Activated T-cell treated with anti-CD3 and anti-CD28 coated beads, Interleukin-2, amount 50 U/mL, for 4 hours (primary cell): ENCODE data around the gene MED16. TPM values are rescaled to one million over a fixed set of nuclear protein-coding genes. Genes with fewer than 3 reads are reported as not detected.

ENCODE experiments used
- ATAC-seq, 2 donors: fragments of 200-7000 bp; cut with Tn5 transposase; one replicate each; pipeline ENCODE4 v1.10.0; 2021
- DNase-seq: peaks from one replicate; pipeline ENCODE4 v3.0.0-alpha.2; 2020
- H3K27me3 Mint-ChIP-seq: one replicate; pipeline ENCODE4 v1.8.0; 2021; ENCODE audit warnings: low read depth, mixed read lengths
- H3K36me3 Mint-ChIP-seq: one replicate; pipeline ENCODE4 v1.8.0; 2022; ENCODE audit warnings: mixed read lengths; ENCODE audit not compliant: insufficient read depth
- H3K4me1 Mint-ChIP-seq: one replicate; pipeline ENCODE4 v1.8.0; 2021; ENCODE audit warnings: low read depth, mixed read lengths
- H3K4me3 Mint-ChIP-seq: one replicate; pipeline ENCODE4 v1.8.0; 2021; ENCODE audit warnings: mild to moderate bottlenecking, moderate library complexity, mixed read lengths
- H3K9me3 Mint-ChIP-seq: one replicate; pipeline ENCODE4 v1.8.0; 2021; ENCODE audit warnings: mixed read lengths
- total RNA-seq, 3 donors: library from RNA; stranded (reverse); gene quantifications; one replicate each; pipeline ENCODE4 v1.2.1, GENCODE V29; 2021

The MED16 gene
- total RNA-seq, 3 donors from 2014 or later, result 70.4 to 73.9 (median 73.6) TPM

GRCh38 chr19:920051-920864 is 27.3 kb upstream of the MED16 start:
- peak; percentile 61 for DNase-seq

GRCh38 chr19:919199-920050 is 26.4 kb upstream of the MED16 start:
- ATAC-seq, result peak; percentile 33 to 42
- peaks cover 25% of the 10 kb centered on the region for H3K4me1 Mint-ChIP-seq
- H3K9me3 Mint-ChIP-seq, result no peaks in the 10 kb centered on the region
- peaks cover 5% of the 10 kb centered on the region for H3K27me3 Mint-ChIP-seq
- peak overlapping the region; percentile 45 for H3K4me3 Mint-ChIP-seq
- H3K36me3 Mint-ChIP-seq, result no peaks in the 10 kb centered on the region
- DNase-seq, result peak; percentile 41

More at GRCh38 chr19:920051-920864, 27.3 kb upstream of the MED16 start:
- peaks cover 5% of the 10 kb centered on the region for H3K27me3 Mint-ChIP-seq
- H3K4me1 Mint-ChIP-seq, result peaks cover 24% of the 10 kb centered on the region
- no peaks in the 10 kb centered on the region for H3K36me3 Mint-ChIP-seq
- no peaks in the 10 kb centered on the region for H3K9me3 Mint-ChIP-seq
- peak overlapping the region; percentile 76 for H3K4me3 Mint-ChIP-seq
- ATAC-seq, result peak; percentile 38 to 45

GRCh38 chr19:918481-919198 is 25.7 kb upstream of the MED16 start:
- Mint-ChIP-seq H3K27me3 (peaks cover 5% of the 10 kb centered on the region), H3K36me3 (no peaks in the 10 kb centered on the region), H3K4me1 (peaks cover 25% of the 10 kb centered on the region), H3K4me3 (no peak overlapping the region), H3K9me3 (no peaks in the 10 kb centered on the region)
- no peak for ATAC-seq
- no peak for DNase-seq

- DNase-seq, result no peak
These were observed 25.1 kb upstream of the MED16 start for GRCh38 chr19:918152-918437.

GRCh38 chr19:917323-918151 is 24.6 kb upstream of the MED16 start, which contains the start of gene KISS1R:
Gene KISS1R, plus strand, starts transcription at chr19:917333. Its CDS starts 170 bp downstream, at chr19:917503.
- Mint-ChIP-seq H3K4me1 (peaks cover 22% of the 10 kb centered on the region), H3K4me3 (peak within 1 kb of the TSS; percentile 71), H3K27me3 (peaks cover 5% of the 10 kb centered on the region), H3K36me3 (no peaks in the 10 kb centered on the region), H3K9me3 (no peaks in the 10 kb centered on the region)
- peak; percentile 43 for DNase-seq
- ATAC-seq, result peak; percentile 3 to 8

More at GRCh38 chr19:918152-918437, 25.1 kb upstream of the MED16 start:
- Mint-ChIP-seq H3K27me3 (peaks cover 5% of the 10 kb centered on the region), H3K36me3 (no peaks in the 10 kb centered on the region), H3K4me1 (peaks cover 22% of the 10 kb centered on the region), H3K9me3 (no peaks in the 10 kb centered on the region), H3K4me3 (peak overlapping the region; percentile 71)
- ATAC-seq, result no peak

- peak; percentile 42 for DNase-seq
- ATAC-seq, result no peak
- H3K9me3 Mint-ChIP-seq, result no peaks in the 10 kb centered on the region
- peak overlapping the region; percentile 19 for H3K4me3 Mint-ChIP-seq
- peaks cover 20% of the 10 kb centered on the region for H3K4me1 Mint-ChIP-seq
- no peaks in the 10 kb centered on the region for H3K36me3 Mint-ChIP-seq
- H3K27me3 Mint-ChIP-seq, result peaks cover 5% of the 10 kb centered on the region
These were observed 23.8 kb upstream of the MED16 start for GRCh38 chr19:916645-917322.

- ATAC-seq (peak; percentile 72 to 75), DNase-seq (peak; percentile 85)
- H3K9me3 Mint-ChIP-seq, result no peaks in the 10 kb centered on the region
- H3K36me3 Mint-ChIP-seq, result peaks cover 2% of the 10 kb centered on the region
- peak within 1 kb of the TSS; percentile 83 for H3K4me3 Mint-ChIP-seq
- peaks cover 2% of the 10 kb centered on the region for H3K27me3 Mint-ChIP-seq
- peaks cover 34% of the 10 kb centered on the region for H3K4me1 Mint-ChIP-seq
These were observed 20.2 kb upstream of the MED16 start, which contains the start of gene R3HDM4 for GRCh38 chr19:913080-913748. Gene R3HDM4, minus strand, starts transcription at chr19:913219. Its CDS starts 62 bp downstream, at chr19:913157.

GRCh38 chr19:912181-913079 is 19.4 kb upstream of the MED16 start:
- Mint-ChIP-seq H3K4me1 (peaks cover 38% of the 10 kb centered on the region), H3K4me3 (peak overlapping the region; percentile 83), H3K9me3 (no peaks in the 10 kb centered on the region), H3K36me3 (peaks cover 2% of the 10 kb centered on the region), H3K27me3 (no peaks in the 10 kb centered on the region)
- ATAC-seq (no peak), DNase-seq (peak; percentile 36)

- ATAC-seq (no peak), DNase-seq (no peak)
- Mint-ChIP-seq H3K9me3 (no peaks in the 10 kb centered on the region), H3K4me1 (peaks cover 47% of the 10 kb centered on the region), H3K4me3 (peak overlapping the region; percentile 78), H3K27me3 (no peaks in the 10 kb centered on the region), H3K36me3 (peaks cover 2% of the 10 kb centered on the region)
These were observed 18.4 kb upstream of the MED16 start for GRCh38 chr19:911197-912033.

- no peak for ATAC-seq
These were observed 14.3 kb upstream of the MED16 start for GRCh38 chr19:907183-907853.

GRCh38 chr19:906480-906879 is 13.5 kb upstream of the MED16 start:
- H3K4me3 Mint-ChIP-seq, result no peak overlapping the region
- peaks cover 68% of the 10 kb centered on the region for H3K4me1 Mint-ChIP-seq
- DNase-seq, result no peak
- H3K36me3 Mint-ChIP-seq, result peaks cover 2% of the 10 kb centered on the region
- H3K27me3 Mint-ChIP-seq, result no peaks in the 10 kb centered on the region
- no peaks in the 10 kb centered on the region for H3K9me3 Mint-ChIP-seq
- ATAC-seq, result no peak

More at GRCh38 chr19:907183-907853, 14.3 kb upstream of the MED16 start:
- Mint-ChIP-seq H3K27me3 (no peaks in the 10 kb centered on the region), H3K4me3 (no peak overlapping the region), H3K4me1 (peaks cover 66% of the 10 kb centered on the region), H3K36me3 (peaks cover 2% of the 10 kb centered on the region), H3K9me3 (no peaks in the 10 kb centered on the region)
- DNase-seq, result no peak
